K562 (cell line): Measurements from ENCODE around the gene MAPRE2. TPM values are rescaled to one million over a fixed set of nuclear protein-coding genes. Genes with fewer than 3 reads are reported as not detected.

Experiments
- ATAC-seq: fragments of 200-7000 bp; cut with Tn5 transposase; 3 replicates; pipeline ENCODE4 v1.9.1; 2020; ENCODE audit warnings: moderate library complexity
- BruUV-seq: library from RNA; stranded (reverse); fragments of 400-500 nt; replicated peaks from 2 replicates; lab custom pipeline; 2021; lab: Mats Ljungman, UMichigan
- CTCF ChIA-PET: fragments of 300-600 bp; formaldehyde crosslinking; extraction: SDS; loops from one replicate; lab custom pipeline; 2021; ENCODE audit warnings: low intra/inter-chr PET ratio; lab: Yijun Ruan, JAX
- POLR2A ChIA-PET: fragments of 300-600, 350-650 bp; sonication (Branson Sonifier 250); formaldehyde crosslinking; extraction: SDS; loops from one replicate; lab custom pipeline; 2021; ENCODE audit warnings: antibody characterized with exemption, inconsistent platforms; lab: Yijun Ruan, JAX
- DNase-seq, 4 experiments: peaks; one replicate each; pipeline versions ENCODE4 v3.0.0 to v3.0.0-alpha.2; 2011 to 2018; ENCODE audit warnings: low spot score in 3 of 4, mixed read lengths in 3 of 4; ENCODE audit errors: extremely low read depth in 1 of 4
- FAIRE-seq: peaks from 2 replicates; lab custom pipeline; 2011; peaks lifted over from hg19 to GRCh38; lab: Jason Lieb, UNC
- H2AFZ ChIP-seq: 2 replicates; pipeline ENCODE4 v1.6.0; 2011; ENCODE audit warnings: low read depth, low read length, control low read depth, inconsistent platforms
- H3K27ac ChIP-seq: fragments of 200-600 bp; 3 replicates; pipeline ENCODE4 v1.8.0; 2011; ENCODE audit warnings: low read depth, mild to moderate bottlenecking, control low read depth, inconsistent platforms, low read length, moderate library complexity, mixed read lengths; ENCODE audit errors: extremely low read depth
- H3K27me3 ChIP-seq, 2 experiments: fragments of 300-600 bp in 1 of 2; 2 replicates in 1 of 2; 3 replicates in 1 of 2; pipeline versions ENCODE4 v1.6.0 to v1.8.0; 2011; ENCODE audit warnings: inconsistent platforms in 2 of 2, low read length in 2 of 2, mild to moderate bottlenecking in 1 of 2, mixed read lengths in 1 of 2, moderate library complexity in 1 of 2; ENCODE audit not compliant: control insufficient read depth in 2 of 2, insufficient read depth in 2 of 2
- H3K36me3 ChIP-seq: fragments of 300-600 bp; 3 replicates; pipeline ENCODE4 v1.8.0; 2011; ENCODE audit warnings: mild to moderate bottlenecking, low read length, inconsistent platforms; ENCODE audit not compliant: control insufficient read depth, insufficient read depth
- H3K4me1 ChIP-seq, 2 experiments: fragments of 200-600 bp in 1 of 2; replicated peaks in 1 of 2; 2 replicates in 1 of 2; 3 replicates in 1 of 2; pipeline versions ENCODE4 v1.5.1 to v1.8.0; 2011; ENCODE audit warnings: inconsistent platforms in 2 of 2, low read length in 2 of 2, mild to moderate bottlenecking in 1 of 2, mixed read lengths in 1 of 2, moderate library complexity in 1 of 2; ENCODE audit not compliant: control insufficient read depth in 2 of 2, insufficient read depth in 2 of 2
- H3K4me2 ChIP-seq: 2 replicates; pipeline ENCODE4 v1.6.1; 2011; ENCODE audit warnings: low read length, control low read depth, inconsistent platforms, mixed read lengths; ENCODE audit not compliant: insufficient read depth
- H3K4me3 ChIP-seq: fragments of 200-600 bp; sonication (generic), shearing (Covaris generic); 2 replicates; pipeline ENCODE4 v1.5.1; 2016; ENCODE audit warnings: control low read depth, inconsistent platforms
- H3K79me2 ChIP-seq: fragments of 200-600 bp; 3 replicates; pipeline ENCODE4 v1.8.0; 2011; ENCODE audit warnings: low read length, inconsistent platforms; ENCODE audit not compliant: control insufficient read depth, insufficient read depth
- H3K9ac ChIP-seq, 2 experiments: 2 replicates each; pipeline versions ENCODE4 v1.6.0 to v1.6.1; 2011; ENCODE audit warnings: low read depth in 2 of 2, low read length in 2 of 2, control low read depth in 1 of 2, inconsistent platforms in 1 of 2, mild to moderate bottlenecking in 1 of 2, mixed read lengths in 1 of 2; ENCODE audit not compliant: insufficient read depth in 1 of 2
- H3K9me1 ChIP-seq: one replicate; pipeline ENCODE4 v1.6.0; 2011; ENCODE audit warnings: inconsistent platforms, mild to moderate bottlenecking, low read length, moderate library complexity; ENCODE audit not compliant: control insufficient read depth, insufficient read depth
- H3K9me3 ChIP-seq: replicated peaks from 2 replicates; pipeline ENCODE4 v1.5.1; 2011; ENCODE audit warnings: low read depth, low read length, inconsistent platforms; ENCODE audit not compliant: control insufficient read depth, insufficient read depth
- H4K20me1 ChIP-seq: replicated peaks from 2 replicates; pipeline ENCODE4 v1.6.1; 2011; ENCODE audit warnings: low read length, inconsistent platforms, mixed read lengths; ENCODE audit not compliant: control insufficient read depth, insufficient read depth
- ADNP ChIP-seq: fragments of 200-800 bp; sonication (Bioruptor generic); IDR thresholded peaks from 2 replicates; pipeline ENCODE4 v1.6.1; 2016; ENCODE audit warnings: missing genetic modification characterization, missing compliant biosample characterization
- ARID3B ChIP-seq: fragments of 250-450 bp; sonication (Bioruptor Pico); IDR thresholded peaks from 2 replicates; pipeline ENCODE4 v1.4.0; 2020; ENCODE audit warnings: borderline replicate concordance
- CCAR2 ChIP-seq: fragments of 200-400 bp; formaldehyde crosslinking; IDR thresholded peaks from 2 replicates; pipeline ENCODE4 v1.6.1; 2017; ENCODE audit warnings: mild to moderate bottlenecking, low read depth, low read length
- CREM ChIP-seq: IDR thresholded peaks from 2 replicates; pipeline ENCODE4 v1.6.1; 2014; ENCODE audit warnings: antibody characterized with exemption, low read depth
- DNMT1 ChIP-seq: fragments of 450-650 bp; IDR thresholded peaks from 2 replicates; pipeline ENCODE4 v1.6.1; 2016; ENCODE audit warnings: antibody characterized with exemption, mild to moderate bottlenecking
- E2F6 ChIP-seq, 2 experiments: IDR thresholded peaks; 2 replicates each; pipeline ENCODE4 v1.6.1; 2011; ENCODE audit warnings: borderline replicate concordance in 1 of 2, control low read depth in 1 of 2, low read depth in 1 of 2, low read length in 1 of 2, mild to moderate bottlenecking in 1 of 2, mixed read lengths in 1 of 2, moderate library complexity in 1 of 2; ENCODE audit not compliant: insufficient read depth in 1 of 2, insufficient read length in 1 of 2, poor library complexity in 1 of 2, severe bottlenecking in 1 of 2; ENCODE audit errors: extremely low read depth in 1 of 2
- EP300 ChIP-seq: IDR thresholded peaks from 2 replicates; pipeline ENCODE4 v1.6.1; 2012; ENCODE audit warnings: low read length, improper control_type of control experiment
- ERF ChIP-seq: fragments of 450-650 bp; formaldehyde crosslinking; IDR thresholded peaks from 2 replicates; pipeline ENCODE4 v1.4.0; 2020; ENCODE audit warnings: mild to moderate bottlenecking, mixed read lengths
- ETS1 ChIP-seq: conservative IDR thresholded peaks from 2 replicates; pipeline ENCODE4 v1.6.1; 2011; ENCODE audit warnings: low read depth, mild to moderate bottlenecking, low read length; ENCODE audit not compliant: control insufficient read depth
- FOSL1 ChIP-seq: fragments of 200-800 bp; sonication (Bioruptor generic); conservative IDR thresholded peaks from 2 replicates; pipeline ENCODE4 v1.6.1; 2016; ENCODE audit warnings: missing genetic modification characterization, missing compliant biosample characterization
- MBD2 ChIP-seq: sonication (generic); IDR thresholded peaks from 2 replicates; pipeline ENCODE4 v1.6.1; 2016; ENCODE audit warnings: low read depth, borderline replicate concordance
- NFATC3 ChIP-seq: fragments of 450-650 bp; IDR thresholded peaks from 2 replicates; pipeline ENCODE4 v1.6.1; 2017; ENCODE audit warnings: mild to moderate bottlenecking
- NFRKB ChIP-seq: fragments of 450-650 bp; IDR thresholded peaks from 2 replicates; pipeline ENCODE4 v1.6.1; 2016; ENCODE audit warnings: low read depth
- RBM17 ChIP-seq: fragments of 200-400 bp; formaldehyde crosslinking; IDR thresholded peaks from 2 replicates; pipeline ENCODE4 v1.6.1; 2017; ENCODE audit warnings: low read depth, mild to moderate bottlenecking, low read length, borderline replicate concordance
- STAT5B ChIP-seq: fragments of 250-450 bp; sonication (Bioruptor Pico); IDR thresholded peaks from 2 replicates; pipeline ENCODE4 v1.8.0; 2021; ENCODE audit warnings: mild to moderate bottlenecking, inconsistent platforms
- ZFP91 ChIP-seq: sonication (generic); formaldehyde crosslinking; IDR thresholded peaks from 2 replicates; pipeline ENCODE4 v1.8.0; 2022; ENCODE audit warnings: mild to moderate bottlenecking, missing genetic modification reagents
- ZNF324 ChIP-seq: fragments of 250-450 bp; sonication (Bioruptor Pico); IDR thresholded peaks from 2 replicates; pipeline ENCODE4 v1.4.0; 2020; ENCODE audit warnings: mild to moderate bottlenecking
- WGBS: fragments of 100-300 bp; shearing (Covaris generic); methylation state at CpG from one replicate; pipeline ENCODE4 v1.1.6; 2016; ENCODE audit warnings: low coverage, mixed read lengths; ENCODE audit not compliant: insufficient coverage; ENCODE audit errors: missing lambda C conversion rate; 5-methylcytosine and 5-hydroxymethylcytosine counted together
- in situ Hi-C: fragments of 300-500 bp; cut with MboI; formaldehyde crosslinking; loops from 4 replicates; pipeline ENCODE4 v1.15.0; 2018; ENCODE audit warnings: inconsistent platforms, mixed read lengths
- intact Hi-C: fragments of 100-400 bp; cut with micrococcal nuclease; formaldehyde crosslinking; loops from 2 replicates; pipeline ENCODE4 v1.14.2; 2022
- polyA plus RNA-seq, 8 experiments: library from polyadenylated mRNA; depleted of rRNA in 4 of 8; stranded (reverse) in 5 of 8; unstranded in 3 of 8; fragments of >200 nt; fragmentation: Nextera tagmentation in 2 of 8; fragmentation: Illumina TruSeq in 1 of 8; extraction: Ambion mirVana in 2 of 8; extraction: Trizol in 1 of 8; gene quantifications; 2 replicates each; pipeline versions ENCODE4 v1.2.1 to v1.2.3, GENCODE V29; 2011 to 2014; ENCODE audit warnings: inconsistent platforms in 1 of 8, missing spikeins in 1 of 8
- total RNA-seq, 7 experiments: library from RNA; depleted of rRNA in 6 of 7; stranded (reverse); fragments of >200 nt in 6 of 7; fragmentation: Illumina TruSeq in 2 of 7; extraction: Trizol in 2 of 7; gene quantifications; 2 replicates each; pipeline versions ENCODE4 v1.2.1 to v1.2.3, GENCODE V29; 2011 to 2021; ENCODE audit warnings: low replicate concordance in 1 of 7

The MAPRE2 gene
- total and polyA plus RNA-seq, 9 of the 15 experiments (the other 6 are each of a cell fraction or from before 2014, with no cell fraction given): 32.3 to 70.7 (median 40.7) TPM

DNA sequence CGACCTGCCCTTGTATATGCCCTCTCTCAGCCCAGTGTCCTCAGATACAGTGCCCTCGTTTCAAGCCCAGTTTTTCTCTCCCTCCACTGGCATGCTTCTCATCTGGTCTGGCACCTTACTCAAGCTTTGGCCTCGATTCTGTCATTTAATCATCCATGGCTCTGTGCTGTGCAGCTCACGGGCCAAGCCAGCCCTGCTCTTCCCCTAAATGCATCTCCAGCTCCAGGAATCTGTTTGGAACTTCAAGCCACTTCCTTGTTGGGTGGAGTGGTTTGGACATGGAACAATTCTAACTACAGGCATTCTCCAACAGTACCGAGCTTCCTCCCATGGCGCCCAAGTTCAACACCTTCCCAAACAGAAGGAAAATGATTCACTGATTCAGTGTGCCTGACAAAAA is 122.9 kb downstream of the MAPRE2 start:
- BruUV-seq: no TSS peak
- FAIRE-seq: no peak
- Histone ChIP-seq H3K9ac (no peak overlapping the region), H3K4me3 (no peak overlapping the region), H3K4me2 (no peak overlapping the region), H3K36me3 (no peaks in the 10 kb centered on the region)
- no peak for DNase-seq
- TF ChIP-seq FOSL1 (tag) (no peak), RBM17 (no peak), MBD2 (no peak), ADNP (tag) (no peak), ARID3B (no peak), EP300 (no peak), ETS1 (no peak), ERF (CRISPR knock-in tag) (no peak), ZFP91 (CRISPR knock-in tag) (no peak), NFATC3 (no peak), CREM (no peak), CCAR2 (no peak), ZNF324 (CRISPR knock-in tag) (no peak), STAT5B (CRISPR knock-in tag) (no peak), DNMT1 (no peak), NFRKB (no peak), E2F6 (IDR thresholded peaks at IDR 0.05; ENCODE audit: borderline replicate concordance in 1 of 2, extremely low read depth in 1 of 2, insufficient read depth in 1 of 2, insufficient read length in 1 of 2, low read depth in 1 of 2, low read length in 1 of 2, poor library complexity in 1 of 2, severe bottlenecking in 1 of 2) (no peak)
- TF ChIP-seq, all 486 proteins: peak for 0
- Histone ChIP-seq H3K4me1 (no peaks in the 10 kb centered on the region; a peak in 1 of 5 replicates), H4K20me1 (no peaks in the 10 kb centered on the region), H2AFZ (no peak overlapping the region), H3K27ac (no peak overlapping the region), H3K9me3 (no peaks in the 10 kb centered on the region), H3K27me3 (peaks cover 4 to 5% of the 10 kb centered on the region in 2 experiments; a peak in 3 of 5 replicates), H3K79me2 (no peaks in the 10 kb centered on the region), H3K9me1 (no peaks in the 10 kb centered on the region)
- 2% methylated on average over 6 of the region's 6 CpGs for WGBS
- ChIA-PET CTCF (no interaction called here), POLR2A (interaction anchor here (0.5 to 1.0 kb wide), 2 partner anchors 39 to 504 kb away, joined by 3 read pairs; no protein-coding TSS in a partner anchor)
- intact Hi-C loops (loop anchor here (10.0 kb wide), 1 partner anchor 299 kb away; no protein-coding TSS in a partner anchor), in situ Hi-C loops (no loop called here)
- no peak; the same call in 1 of the 3 replicates for ATAC-seq
